Ureter (tissue), 1 donor: ENCODE results near the gene ASCL1. TPM values are rescaled to one million over a fixed set of nuclear protein-coding genes. Genes with fewer than 3 reads are reported as not detected.

Source experiments
- DNase-seq: peaks from one replicate; pipeline ENCODE4 v3.0.0-alpha.2; 2020; ENCODE audit warnings: low spot score
- total RNA-seq: library from RNA; stranded (reverse); gene quantifications from one replicate; pipeline ENCODE4 v1.2.4, GENCODE V29; 2023
- donor health status: DM: yes; HTN: yes; CAD: no.

ASCL1 gene
- total RNA-seq, 1 donor from 2014 or later: not detected

DNA sequence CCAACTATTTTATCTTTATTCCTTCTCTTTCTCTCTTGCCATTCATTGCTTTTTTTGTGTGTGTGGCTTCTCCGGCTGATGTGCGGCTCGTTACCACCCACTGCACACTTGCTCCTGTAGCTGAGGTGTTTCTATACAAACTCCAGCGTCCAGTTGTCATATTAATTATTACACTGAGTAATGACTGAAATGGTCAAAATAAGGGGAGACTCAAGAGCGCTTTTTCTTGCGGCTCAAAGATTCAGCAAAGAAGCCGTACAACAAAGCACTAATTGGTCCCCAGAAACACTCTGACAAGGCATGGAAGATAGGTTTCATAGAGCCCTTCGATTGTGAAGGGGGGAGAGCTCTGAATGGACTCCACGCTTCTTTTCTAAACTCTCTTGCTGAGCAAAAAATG, 5.6 kb upstream of the ASCL1 start:
- DNase-seq: no peak

DNA sequence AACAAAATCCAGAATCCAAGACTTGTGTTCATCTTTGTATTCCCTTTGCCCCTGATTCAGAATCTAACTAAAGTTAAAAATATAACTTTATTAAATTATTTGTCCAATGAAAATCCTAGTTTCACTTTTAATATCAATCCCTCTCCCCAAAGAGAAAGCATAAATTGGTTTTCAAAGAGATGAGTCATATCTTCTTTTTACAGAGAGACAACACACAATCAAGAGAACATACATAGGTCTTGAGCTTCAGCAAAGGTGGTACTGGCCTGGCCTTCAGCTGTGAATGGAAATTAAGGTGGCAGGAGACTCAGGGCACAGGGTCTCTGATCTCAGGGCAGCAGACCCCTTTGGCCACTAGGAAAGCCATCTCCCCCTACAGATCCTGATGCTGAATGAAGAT, 4.3 kb upstream of the ASCL1 start:
- DNase-seq: no peak

DNA sequence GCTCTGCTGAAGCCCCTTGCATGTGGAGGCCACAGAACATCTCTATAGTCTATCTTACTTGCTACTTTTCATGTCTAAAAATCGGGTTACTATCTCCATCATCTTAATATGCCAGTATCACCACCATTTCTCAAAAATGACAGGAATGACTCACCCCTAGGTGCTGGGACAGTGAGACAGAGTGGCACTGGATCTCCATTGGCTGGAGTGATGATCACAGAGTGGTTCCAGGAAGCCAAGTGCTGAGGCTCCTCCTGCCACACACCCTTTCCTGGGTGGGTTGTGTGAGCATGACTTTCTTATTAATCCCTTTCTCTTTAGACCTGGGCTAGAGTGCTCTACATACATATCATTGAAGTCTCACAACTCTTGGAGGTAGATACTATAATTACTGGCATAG, 3.3 kb upstream of the ASCL1 start:
- no peak for DNase-seq

DNA sequence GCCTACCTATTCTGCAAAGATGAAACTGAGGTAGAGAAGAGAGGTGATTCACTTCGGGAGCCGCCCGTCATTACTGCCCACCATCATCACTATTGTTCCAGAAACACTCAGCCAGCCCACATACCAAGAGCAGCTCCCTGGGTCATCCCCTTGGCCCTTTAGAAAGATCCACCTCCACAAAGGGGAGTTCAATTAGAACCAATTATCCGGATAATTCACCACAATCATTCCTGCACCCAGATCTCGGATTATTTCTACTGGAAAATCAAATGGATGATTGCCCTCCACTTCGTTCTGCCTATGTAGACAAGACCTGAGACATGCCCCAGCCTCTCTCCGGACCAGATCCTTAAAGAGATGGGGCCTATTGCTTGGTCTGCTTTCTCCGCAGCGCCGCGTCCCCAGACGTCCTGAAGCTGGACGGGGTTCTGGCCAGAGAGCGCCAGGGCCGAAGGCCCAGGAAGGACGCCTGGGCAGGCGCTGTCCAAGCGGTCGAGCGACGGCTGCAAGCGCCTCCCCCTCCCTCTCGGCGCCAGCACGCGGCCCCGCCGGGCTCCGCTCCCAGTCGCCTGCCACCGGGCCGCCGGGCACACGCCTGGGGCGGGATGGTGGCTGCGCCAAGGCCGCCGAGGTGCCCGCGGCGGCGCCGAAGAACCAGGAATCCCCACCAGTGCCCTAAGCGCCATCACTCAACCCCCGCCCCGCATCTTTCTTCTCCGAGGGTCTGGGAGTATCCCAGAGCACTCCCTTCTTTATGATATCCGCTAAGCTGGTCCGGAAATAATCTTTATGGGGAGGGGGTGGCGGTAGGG, 1.3 kb upstream of the ASCL1 start:
- no peak for DNase-seq

DNA sequence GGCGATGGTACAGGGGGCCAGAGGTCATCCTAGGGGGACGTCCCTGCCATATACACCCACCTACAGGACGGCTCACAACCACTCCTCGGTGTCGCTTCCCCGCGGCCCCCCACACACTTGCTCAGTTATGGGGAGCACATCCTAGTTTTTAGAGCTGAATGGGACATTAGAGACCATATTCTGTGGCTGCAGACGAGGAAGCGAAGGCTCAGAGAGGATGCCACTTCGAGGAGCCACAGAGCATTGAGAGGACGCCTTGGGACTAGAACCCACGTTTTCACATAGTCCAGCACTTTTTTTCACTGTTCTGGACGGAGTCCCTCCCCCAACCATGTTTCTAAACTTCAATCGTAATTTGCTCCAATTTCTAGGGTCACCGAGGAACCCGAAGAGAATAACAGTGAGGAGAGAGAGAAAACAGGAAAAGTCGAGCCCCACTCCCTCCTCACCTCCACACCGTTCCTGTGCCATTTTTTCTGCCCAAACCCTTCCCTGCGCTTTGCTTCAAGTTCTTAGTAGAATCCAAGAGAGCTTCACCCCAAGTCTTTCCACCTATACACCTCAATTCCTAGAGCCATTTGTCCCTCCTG, 641 bp upstream of the ASCL1 start:
- no peak for DNase-seq

DNA sequence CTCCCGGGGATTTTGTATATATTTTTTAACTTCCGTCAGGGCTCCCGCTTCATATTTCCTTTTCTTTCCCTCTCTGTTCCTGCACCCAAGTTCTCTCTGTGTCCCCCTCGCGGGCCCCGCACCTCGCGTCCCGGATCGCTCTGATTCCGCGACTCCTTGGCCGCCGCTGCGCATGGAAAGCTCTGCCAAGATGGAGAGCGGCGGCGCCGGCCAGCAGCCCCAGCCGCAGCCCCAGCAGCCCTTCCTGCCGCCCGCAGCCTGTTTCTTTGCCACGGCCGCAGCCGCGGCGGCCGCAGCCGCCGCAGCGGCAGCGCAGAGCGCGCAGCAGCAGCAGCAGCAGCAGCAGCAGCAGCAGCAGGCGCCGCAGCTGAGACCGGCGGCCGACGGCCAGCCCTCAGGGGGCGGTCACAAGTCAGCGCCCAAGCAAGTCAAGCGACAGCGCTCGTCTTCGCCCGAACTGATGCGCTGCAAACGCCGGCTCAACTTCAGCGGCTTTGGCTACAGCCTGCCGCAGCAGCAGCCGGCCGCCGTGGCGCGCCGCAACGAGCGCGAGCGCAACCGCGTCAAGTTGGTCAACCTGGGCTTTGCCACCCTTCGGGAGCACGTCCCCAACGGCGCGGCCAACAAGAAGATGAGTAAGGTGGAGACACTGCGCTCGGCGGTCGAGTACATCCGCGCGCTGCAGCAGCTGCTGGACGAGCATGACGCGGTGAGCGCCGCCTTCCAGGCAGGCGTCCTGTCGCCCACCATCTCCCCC, 777 bp downstream of the ASCL1 start:
- DNase-seq: no peak

DNA sequence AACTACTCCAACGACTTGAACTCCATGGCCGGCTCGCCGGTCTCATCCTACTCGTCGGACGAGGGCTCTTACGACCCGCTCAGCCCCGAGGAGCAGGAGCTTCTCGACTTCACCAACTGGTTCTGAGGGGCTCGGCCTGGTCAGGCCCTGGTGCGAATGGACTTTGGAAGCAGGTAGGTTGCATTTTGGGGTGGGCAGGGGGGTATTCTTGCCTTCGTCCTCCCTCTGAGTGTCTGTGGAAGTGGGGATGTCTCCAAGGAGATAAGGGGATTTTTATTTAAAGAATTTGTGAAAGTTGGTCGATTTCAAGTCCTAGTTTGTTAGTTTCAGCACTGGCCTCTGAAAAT, 1.3 kb downstream of the ASCL1 start:
- no peak for DNase-seq

DNA sequence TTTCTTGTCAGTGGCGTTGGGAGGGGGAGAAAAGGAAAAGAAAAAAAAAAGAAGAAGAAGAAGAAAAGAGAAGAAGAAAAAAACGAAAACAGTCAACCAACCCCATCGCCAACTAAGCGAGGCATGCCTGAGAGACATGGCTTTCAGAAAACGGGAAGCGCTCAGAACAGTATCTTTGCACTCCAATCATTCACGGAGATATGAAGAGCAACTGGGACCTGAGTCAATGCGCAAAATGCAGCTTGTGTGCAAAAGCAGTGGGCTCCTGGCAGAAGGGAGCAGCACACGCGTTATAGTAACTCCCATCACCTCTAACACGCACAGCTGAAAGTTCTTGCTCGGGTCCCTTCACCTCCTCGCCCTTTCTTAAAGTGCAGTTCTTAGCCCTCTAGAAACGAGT, 1.9 kb downstream of the ASCL1 start:
- DNase-seq: no peak

DNA sequence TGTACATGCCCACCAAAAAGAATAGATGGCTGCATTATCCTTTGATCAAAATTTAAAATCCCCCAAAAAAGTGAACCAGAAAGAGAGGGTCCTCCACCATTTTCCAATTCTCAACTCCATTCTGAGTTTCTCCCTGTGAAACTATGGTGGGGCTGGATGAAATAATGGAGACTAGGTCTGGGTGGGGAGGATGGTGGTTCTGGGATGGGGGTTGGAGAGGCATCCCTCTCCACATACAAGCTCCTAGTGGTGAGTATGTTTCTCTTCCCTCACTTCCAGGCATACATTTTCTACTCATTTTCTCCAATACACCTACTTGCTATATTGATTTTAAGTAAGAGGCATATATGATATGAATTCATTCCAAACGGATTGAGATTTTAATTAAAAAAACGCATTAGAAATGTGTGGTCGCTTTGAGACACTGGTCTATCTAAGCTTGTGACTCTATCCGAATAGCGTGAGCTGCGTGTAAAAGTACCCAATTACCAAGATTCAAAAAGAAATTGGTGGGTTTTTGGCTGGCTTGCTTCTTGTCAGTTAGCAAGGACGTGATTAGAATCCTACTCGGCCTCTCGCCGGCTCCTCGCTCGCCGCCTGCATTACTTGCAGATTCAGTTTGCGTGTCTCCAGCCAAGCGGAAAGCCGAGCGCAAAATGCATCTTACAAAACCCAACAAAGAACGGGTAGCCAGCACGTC, 3.4 kb downstream of the ASCL1 start:
- DNase-seq: no peak

DNA sequence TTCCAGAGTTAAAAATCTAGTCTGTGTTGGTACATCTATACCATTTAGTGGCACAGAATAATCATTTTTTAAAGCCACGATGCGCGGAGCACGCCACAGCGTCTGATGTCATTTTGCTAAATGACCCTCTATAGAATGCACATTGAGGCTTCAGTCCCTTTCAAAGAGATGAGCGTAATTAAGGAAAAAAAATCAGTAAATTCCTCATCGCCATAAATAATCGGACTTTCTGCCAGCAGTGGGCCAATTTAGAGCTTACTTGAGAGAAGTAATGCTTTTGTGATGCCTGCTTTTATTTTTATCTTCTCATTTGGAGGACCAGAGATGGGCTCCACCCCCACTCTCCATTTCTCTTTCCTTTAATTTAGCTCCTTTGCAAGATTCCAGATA, 4.0 kb downstream of the ASCL1 start:
- no peak for DNase-seq

DNA sequence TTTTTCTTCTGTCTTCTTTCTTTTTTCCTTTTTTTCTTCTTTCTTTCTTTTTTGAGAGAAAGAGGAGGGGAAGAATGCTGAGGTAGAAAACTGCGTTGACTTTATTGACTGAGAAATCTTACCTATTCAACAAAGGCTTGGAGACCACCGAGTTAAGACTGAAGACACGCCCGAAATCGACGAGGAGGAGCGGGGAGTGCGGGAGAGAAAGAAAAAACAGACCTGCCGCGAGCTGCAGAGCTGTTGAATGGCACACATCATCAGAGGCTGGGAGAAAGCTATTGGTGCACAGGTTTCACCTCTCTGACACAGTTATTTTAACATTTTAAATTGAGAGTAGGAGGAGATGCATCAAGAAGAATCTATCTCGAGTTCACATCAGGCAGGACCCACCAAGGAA, 5.1 kb downstream of the ASCL1 start:
- no peak for DNase-seq

DNA sequence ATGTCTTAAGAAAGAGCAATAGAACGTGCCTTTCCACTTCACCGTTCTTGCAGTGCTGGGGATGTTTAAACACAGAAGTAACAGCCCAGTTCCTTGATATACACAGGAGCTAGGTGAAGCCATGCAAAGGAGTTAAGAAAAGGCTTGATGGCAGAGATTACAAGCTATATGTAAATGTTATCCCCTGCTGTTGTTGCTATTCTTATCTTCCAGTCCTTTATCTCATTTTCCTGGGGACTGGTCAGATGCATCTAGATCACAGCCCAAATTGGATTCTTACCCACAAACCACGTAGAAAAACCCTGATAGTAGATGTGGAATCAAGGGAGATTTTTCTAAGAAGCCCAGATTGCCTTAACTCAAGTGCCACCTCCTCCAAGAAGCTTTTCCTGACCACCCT, 5.5 kb downstream of the ASCL1 start:
- DNase-seq: no peak

DNA sequence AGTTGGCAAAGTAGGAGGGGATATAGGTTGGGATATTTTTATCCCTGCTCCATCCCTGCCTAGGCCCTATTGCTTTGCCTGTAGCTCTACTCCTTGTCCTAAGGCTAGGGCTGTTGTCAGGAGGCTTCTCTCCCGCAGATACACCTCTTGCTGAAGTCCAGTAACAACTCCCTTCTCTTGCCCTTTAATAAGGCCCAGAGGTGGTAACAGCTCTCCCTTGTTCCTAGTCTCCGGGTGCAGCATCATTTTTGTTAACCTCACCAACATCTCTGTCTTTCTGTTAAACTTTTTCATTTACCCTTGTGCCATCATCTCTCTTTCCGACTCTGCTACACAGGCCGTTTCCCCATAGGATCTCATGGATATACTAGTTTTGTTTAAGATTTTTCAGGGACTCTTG, 6.3 kb downstream of the ASCL1 start:
- DNase-seq: no peak

DNA sequence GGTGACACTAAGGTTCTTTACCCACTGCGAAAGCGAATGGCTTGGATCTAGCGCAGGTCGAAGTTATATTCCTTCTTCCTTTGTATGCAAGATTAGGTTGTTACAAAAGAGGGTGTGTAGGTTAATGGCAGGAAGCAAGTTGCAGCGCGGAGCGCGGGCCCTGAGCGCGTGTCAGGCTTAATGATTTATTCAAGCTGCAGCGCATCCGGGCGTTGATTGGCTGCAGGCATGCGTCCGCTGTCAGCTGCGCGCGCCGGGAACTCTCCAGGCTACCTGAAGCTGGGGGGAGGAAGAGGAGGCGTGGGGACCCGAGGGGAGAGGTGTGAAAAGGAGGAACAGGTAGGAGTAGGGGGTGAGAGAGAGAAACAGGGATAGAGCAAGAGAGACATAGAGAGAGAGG, 7.4 kb downstream of the ASCL1 start:
- no peak for DNase-seq

DNA sequence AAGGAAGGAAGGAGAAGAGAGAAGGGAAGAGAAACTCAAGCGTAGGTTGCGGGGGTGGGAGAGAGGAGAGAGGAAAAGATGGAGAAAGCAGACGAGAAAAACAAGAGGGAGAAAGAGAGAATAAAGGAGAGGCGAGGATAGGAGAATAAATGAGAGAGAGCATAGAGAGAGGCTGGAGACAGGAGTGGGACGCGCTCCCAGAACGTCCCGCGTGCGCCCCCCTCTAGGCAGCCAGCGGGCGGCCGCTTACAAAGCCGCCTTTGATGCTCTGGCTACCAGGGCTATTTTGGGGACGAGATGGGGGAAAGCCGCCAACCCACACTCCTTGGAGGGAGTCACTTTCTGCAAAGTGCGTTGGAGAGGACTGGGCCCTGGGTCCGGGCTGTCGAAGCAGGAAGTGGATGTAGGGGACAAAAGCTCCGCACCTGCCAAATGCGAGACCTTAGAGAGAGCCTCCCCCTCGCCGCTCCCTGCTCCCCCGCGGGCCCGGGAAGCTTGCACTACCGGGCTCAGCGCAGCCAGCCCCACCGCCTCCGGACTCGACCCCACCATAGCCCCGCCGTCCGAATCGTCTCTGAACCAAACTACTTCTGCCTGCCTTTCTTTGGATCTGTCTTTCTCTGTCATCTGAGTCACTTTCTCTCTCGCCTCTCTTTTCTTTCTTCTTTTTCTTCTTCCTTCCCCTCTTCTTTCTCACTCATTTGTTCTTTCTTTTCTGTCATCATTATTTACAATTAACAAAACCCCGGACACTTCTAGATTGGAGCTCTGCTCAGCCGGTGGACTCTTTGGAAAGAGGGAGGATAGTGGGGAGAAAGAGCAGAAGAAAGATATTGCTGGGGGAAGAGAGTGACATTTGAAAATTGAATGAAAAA, 8.0 kb downstream of the ASCL1 start:
- no peak for DNase-seq

DNA sequence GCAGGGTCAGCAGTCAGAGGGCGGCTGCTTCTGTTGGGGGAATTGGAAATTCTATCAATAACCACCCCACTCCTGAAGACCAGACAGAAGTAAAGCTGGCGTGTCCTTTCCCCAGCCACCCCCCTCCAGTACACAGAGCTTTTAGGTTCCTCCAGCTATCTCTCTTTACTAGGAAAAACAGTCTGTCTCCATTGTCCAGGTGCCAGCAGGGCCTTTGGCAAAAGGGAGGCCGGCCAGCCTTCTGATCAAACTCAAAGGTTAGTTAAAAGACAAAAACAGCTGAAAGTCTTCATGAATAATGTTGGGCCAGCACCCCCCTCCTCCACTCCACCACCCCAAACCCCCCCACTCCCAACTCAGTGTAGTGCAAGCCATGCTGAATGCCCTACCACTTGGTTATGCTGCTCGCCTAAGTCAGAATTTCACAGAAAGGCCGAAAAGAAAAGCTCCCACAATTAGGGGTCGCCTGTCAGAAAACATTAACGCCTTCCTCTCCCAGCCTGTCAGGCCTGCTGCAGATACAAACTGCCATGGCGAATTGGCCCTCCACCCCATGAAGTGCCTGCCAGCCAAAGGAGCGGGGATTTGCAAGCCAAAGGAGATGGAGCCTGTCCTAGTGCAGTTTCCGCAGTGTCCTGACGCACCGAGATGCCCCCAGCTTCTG, 8.9 kb downstream of the ASCL1 start:
- no peak for DNase-seq

DNA sequence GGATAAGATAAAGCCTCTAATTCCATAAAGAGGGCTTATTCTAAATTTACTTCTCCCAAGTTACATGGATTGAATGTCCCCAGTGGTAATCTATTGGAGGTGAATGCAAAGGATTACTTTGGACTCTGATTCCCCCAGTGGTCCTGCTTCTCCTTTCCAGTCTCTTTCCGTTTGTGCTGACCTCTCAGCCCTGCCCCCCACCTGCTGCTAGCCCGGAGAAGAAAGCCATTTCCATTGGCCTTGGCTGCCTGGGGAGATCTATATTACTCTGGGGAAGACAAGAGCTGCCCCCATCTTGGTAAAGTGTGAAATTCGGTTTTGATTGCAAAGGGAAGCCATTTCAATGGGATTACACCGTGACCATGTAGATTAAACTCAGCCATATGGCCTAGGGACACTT, 13.3 kb downstream of the ASCL1 start:
- no peak for DNase-seq

DNA sequence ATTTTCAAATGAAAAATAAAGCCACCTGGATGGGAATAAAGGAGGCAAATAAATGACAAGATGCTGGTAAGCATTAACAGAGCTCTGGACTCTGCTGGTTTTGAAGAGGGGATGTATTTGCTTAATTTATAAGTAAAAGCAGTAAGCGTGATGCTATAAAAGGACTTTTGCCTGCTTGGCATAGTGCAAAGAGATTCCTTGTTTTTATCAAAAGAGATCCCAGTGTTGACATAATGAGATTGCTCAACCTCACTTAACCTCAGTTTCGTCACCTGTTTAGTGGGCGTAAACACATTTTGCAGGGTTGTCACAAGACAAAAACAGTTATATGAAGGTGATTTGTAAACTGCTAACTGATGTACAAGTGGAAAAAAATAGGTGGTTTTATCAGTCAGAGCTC, 13.8 kb downstream of the ASCL1 start:
- no peak for DNase-seq

DNA sequence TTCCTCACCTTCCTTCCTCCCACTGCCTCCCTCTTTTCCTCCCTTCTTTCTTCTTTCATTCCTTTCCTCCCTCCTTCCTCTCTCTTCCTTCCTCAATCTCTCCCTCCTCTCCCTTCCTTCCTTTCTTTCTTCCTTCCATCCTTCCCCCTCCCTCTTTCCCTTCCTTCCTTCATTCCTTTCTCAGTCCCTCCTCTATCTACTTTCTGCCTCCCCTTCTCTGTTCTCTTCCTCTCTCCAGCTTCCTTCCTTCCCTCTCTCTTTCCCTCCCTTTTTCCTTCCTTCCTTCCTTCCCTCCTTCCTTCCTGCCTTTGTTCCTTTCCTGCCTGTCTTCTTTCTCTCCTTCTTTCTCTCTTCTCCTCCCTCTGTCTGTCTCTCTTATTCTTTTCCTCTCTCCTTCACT, 16.1 kb downstream of the ASCL1 start:
- no peak for DNase-seq

DNA sequence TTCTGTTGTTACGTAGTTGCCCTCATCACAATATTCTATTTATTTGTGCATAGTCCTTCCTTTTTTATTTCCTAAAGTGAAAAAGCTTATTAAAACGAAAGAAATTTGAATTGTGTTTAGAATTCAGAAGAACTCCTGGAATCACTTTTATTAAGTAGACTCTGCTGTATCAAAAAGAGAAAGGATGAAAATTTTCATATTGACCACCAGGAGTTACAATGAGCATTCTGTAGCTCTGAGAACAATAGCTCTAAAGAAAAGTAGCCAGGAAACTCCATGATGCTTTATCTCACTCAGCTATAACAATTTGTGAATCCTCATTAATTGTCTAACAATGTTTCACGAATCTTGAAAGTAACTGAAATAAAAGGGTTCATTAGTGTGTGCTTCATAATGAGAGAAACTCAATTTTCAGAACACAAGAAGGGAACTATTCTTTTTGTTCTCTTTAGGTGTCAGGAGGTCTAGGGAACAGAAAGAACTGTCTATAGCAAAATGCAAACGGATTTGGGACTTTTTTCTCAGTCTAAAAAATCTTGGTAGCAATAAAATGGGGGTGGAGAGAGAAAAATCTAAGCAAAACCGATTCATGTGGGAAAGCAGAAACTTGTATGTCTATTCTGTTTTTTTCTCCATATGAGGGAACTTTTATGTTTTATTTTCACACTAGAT, 19.3 kb downstream of the ASCL1 start:
- no peak for DNase-seq
